Glutamatergic neuron (in vitro differentiated cells): ENCODE data around the gene FAM200A. TPM values are rescaled to one million over a fixed set of nuclear protein-coding genes. Genes with fewer than 3 reads are reported as not detected.
A peak's percentile ranks its signal among the peaks of the same experiment; 100 is the strongest.
"Not testable (repeated sequence)": the region's sequence is repeated elsewhere in the genome, so short reads cannot be mapped to it uniquely, and the experiment has no call there.

Experiments
- DNase-seq: peaks from one replicate; pipeline ENCODE4 v3.0.0; 2022
- H3K27ac Mint-ChIP-seq: one replicate; pipeline ENCODE4 v1.8.0; 2020; ENCODE audit warnings: mild to moderate bottlenecking, mixed read lengths, inconsistent platforms; ENCODE audit not compliant: unreplicated experiment
- H3K27me3 Mint-ChIP-seq: one replicate; pipeline ENCODE4 v1.8.0; 2020; ENCODE audit warnings: mild to moderate bottlenecking, moderate library complexity, mixed read lengths, inconsistent platforms; ENCODE audit not compliant: unreplicated experiment
- H3K36me3 Mint-ChIP-seq: one replicate; pipeline ENCODE4 v1.8.0; 2020; ENCODE audit warnings: mild to moderate bottlenecking, mixed read lengths, inconsistent platforms; ENCODE audit not compliant: unreplicated experiment
- H3K4me1 Mint-ChIP-seq: one replicate; pipeline ENCODE4 v1.8.0; 2020; ENCODE audit warnings: mild to moderate bottlenecking, low read depth, mixed read lengths, inconsistent platforms; ENCODE audit not compliant: unreplicated experiment
- H3K4me3 Mint-ChIP-seq: one replicate; pipeline ENCODE4 v1.8.0; 2020; ENCODE audit warnings: mild to moderate bottlenecking, mixed read lengths, inconsistent platforms; ENCODE audit not compliant: unreplicated experiment
- H3K9me3 Mint-ChIP-seq: one replicate; pipeline ENCODE4 v1.8.0; 2020; ENCODE audit warnings: mild to moderate bottlenecking, moderate library complexity, mixed read lengths, inconsistent platforms; ENCODE audit not compliant: unreplicated experiment
- CTCF ChIP-seq: fragments of 200-600 bp; sonication (generic); IDR thresholded peaks from one replicate; pipeline ENCODE4 v1.5.0; 2021; ENCODE audit not compliant: partially characterized antibody, unreplicated experiment
- total RNA-seq: library from RNA; stranded (reverse); fragmentation: NEBNext Ultra II Directional; extraction: Animal tissue kit (Norgen Biotek cat#: 25700); gene quantifications from one replicate; pipeline ENCODE4 v1.2.1, GENCODE V29; 2021; ENCODE audit not compliant: unreplicated experiment

Gene FAM200A
- total RNA-seq, 1 donor from 2014 or later = 8.1 TPM

DNA sequence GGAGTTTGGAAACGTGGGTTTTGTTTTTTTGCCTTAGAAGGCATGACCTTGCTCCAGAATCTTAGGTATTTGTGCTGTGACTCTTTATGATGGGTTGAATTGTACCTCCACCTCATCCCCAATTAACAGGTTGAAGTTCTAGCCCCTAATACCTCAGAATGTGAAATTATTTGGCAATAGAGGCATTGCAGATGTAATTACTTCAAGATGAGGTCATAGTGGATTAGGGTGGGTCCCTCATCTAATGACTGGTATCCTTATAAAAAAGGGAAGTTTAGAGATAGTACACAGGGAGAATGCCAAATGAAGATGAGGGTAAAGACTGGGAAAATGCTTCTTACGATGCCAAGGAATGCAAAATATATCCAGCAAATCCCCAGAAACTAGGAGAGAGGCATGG lies 3.0 kb upstream of the FAM200A start:
- Mint-ChIP-seq H3K4me3 (no peak overlapping the region), H3K36me3 (no peaks in the 10 kb centered on the region), H3K27me3 (peaks cover 11% of the 10 kb centered on the region), H3K9me3 (peaks cover 19% of the 10 kb centered on the region), H3K4me1 (peaks cover 10% of the 10 kb centered on the region), H3K27ac (peak overlapping the region; percentile 1)
- TF ChIP-seq CTCF = no peak
- DNase-seq = no peak

DNA sequence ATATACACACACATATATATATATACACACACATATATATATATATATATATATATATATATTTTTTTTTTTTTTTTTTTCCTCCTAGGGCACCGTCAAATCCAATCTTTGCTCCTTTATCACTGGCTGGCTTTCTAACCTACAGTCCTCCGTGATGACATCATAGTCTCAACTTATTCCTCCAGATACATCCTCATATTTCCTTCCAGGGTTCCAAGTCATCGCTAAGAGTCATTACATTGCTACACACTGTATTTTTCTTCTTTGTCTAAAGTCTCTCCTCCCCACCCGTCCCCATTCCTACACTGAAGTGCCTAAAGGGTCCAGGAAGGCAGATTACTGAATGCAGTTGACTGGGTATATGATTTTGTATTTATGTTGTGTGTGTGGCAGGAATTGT lies 1.1 kb upstream of the FAM200A start:
- no peak overlapping the region for H3K27ac Mint-ChIP-seq
- peaks cover 9% of the 10 kb centered on the region for H3K36me3 Mint-ChIP-seq
- peaks cover 18% of the 10 kb centered on the region for H3K9me3 Mint-ChIP-seq
- no peak for TF ChIP-seq CTCF
- no peak for DNase-seq
- peaks cover 9% of the 10 kb centered on the region for H3K27me3 Mint-ChIP-seq
- H3K4me3 Mint-ChIP-seq = peak overlapping the region; percentile 66
- peaks cover 10% of the 10 kb centered on the region for H3K4me1 Mint-ChIP-seq

- peaks cover 6% of the 10 kb centered on the region for H3K4me1 Mint-ChIP-seq
- TF ChIP-seq CTCF = no peak
- H3K4me3 Mint-ChIP-seq = peak overlapping the region; percentile 78
- peaks cover 1% of the 10 kb centered on the region for H3K27me3 Mint-ChIP-seq
- H3K9me3 Mint-ChIP-seq = peaks cover 10% of the 10 kb centered on the region
- peak overlapping the region; percentile 69 for H3K27ac Mint-ChIP-seq
- H3K36me3 Mint-ChIP-seq = peaks cover 20% of the 10 kb centered on the region
- no peak for DNase-seq
Observed at GRCh38 chr7:99551334-99551733, 580 bp downstream of the FAM200A start.

DNA sequence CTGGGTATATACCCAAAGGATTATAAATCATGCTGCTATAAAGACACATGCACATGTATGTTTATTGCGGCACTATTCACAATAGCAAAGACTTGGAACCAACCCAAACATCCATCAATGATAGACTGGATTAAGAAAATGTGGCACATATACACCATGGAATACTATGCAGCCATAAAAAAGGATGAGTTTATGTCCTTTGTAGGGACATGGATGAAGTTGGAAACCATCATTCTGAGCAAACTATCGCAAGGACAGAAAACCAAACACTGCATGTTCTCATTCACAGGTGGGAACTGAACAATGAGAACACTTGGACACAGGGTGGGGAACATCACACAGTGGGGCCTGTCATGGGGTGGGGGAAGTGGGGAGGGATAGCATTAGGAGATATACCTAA lies 2.4 kb downstream of the FAM200A start:
- H3K4me3 Mint-ChIP-seq = not testable (repeated sequence)

GRCh38 chr7:99545308-99545707 lies 6.6 kb downstream of the FAM200A start:
- not testable (repeated sequence) for H3K4me1 Mint-ChIP-seq, H3K27me3 Mint-ChIP-seq, H3K4me3 Mint-ChIP-seq, H3K27ac Mint-ChIP-seq, DNase-seq
- peaks cover 26% of the 10 kb centered on the region for H3K9me3 Mint-ChIP-seq
- peaks cover 36% of the 10 kb centered on the region for H3K36me3 Mint-ChIP-seq

More for the DNA sequence above, 2.4 kb downstream of the FAM200A start:
- not testable (repeated sequence) for H3K4me1 Mint-ChIP-seq, H3K27ac Mint-ChIP-seq, DNase-seq, H3K27me3 Mint-ChIP-seq
- peaks cover 12% of the 10 kb centered on the region for H3K9me3 Mint-ChIP-seq
- H3K36me3 Mint-ChIP-seq = peaks cover 26% of the 10 kb centered on the region

GRCh38 chr7:99543916-99544315 lies 8.0 kb downstream of the FAM200A start:
- peaks cover 31% of the 10 kb centered on the region for H3K9me3 Mint-ChIP-seq
- no peak overlapping the region for H3K4me3 Mint-ChIP-seq
- no peak overlapping the region for H3K27ac Mint-ChIP-seq
- H3K4me1 Mint-ChIP-seq = no peaks in the 10 kb centered on the region
- no peak for DNase-seq
- H3K36me3 Mint-ChIP-seq = peaks cover 32% of the 10 kb centered on the region
- H3K27me3 Mint-ChIP-seq = peaks cover 3% of the 10 kb centered on the region
- no peak for TF ChIP-seq CTCF
